DOHH2 (cell line): ENCODE measurements around the gene SLC43A2.

Source experiments
- CTCF ChIP-seq: fragments of 200-600 bp; sonication (generic); IDR thresholded peaks from one replicate; pipeline ENCODE4 v1.5.1; 2014; ENCODE audit warnings: antibody characterized with exemption, mild to moderate bottlenecking, low read depth, low read length; ENCODE audit not compliant: poor library complexity, severe bottlenecking
- EZH2phosphoT487 ChIP-seq: fragments of 200-600 bp; sonication (generic); IDR thresholded peaks from 2 replicates; pipeline ENCODE4 v1.6.1; 2017; ENCODE audit warnings: borderline replicate concordance, mild to moderate bottlenecking, antibody characterized with exemption, low read length, moderate library complexity, mixed read lengths

- TF ChIP-seq CTCF (no peak), EZH2phosphoT487 (no peak)
Observed at GRCh38 chr17:1635675-1636465, 7.2 kb upstream of the SLC43A2 start.
